Activated CD4-positive, alpha-beta T cell treated with anti-CD3 and anti-CD28 coated beads, Interleukin-2, Interleukin-4, amounts not matched to agents 100 ng/mL and 50 ng/mL, durations not matched to agents 16 hours and 8 hours (primary cell): ENCODE results near the gene CCL25.
"Not testable (repeated sequence)": the region's sequence is repeated elsewhere in the genome, so short reads cannot be mapped to it uniquely, and the experiment has no call there.

Experiments used
- DNase-seq: peaks from one replicate; pipeline ENCODE4 v3.0.0-alpha.2; 2020; ENCODE audit warnings: low spot score

CCL25 gene, protein sequence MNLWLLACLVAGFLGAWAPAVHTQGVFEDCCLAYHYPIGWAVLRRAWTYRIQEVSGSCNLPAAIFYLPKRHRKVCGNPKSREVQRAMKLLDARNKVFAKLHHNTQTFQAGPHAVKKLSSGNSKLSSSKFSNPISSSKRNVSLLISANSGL

DNA sequence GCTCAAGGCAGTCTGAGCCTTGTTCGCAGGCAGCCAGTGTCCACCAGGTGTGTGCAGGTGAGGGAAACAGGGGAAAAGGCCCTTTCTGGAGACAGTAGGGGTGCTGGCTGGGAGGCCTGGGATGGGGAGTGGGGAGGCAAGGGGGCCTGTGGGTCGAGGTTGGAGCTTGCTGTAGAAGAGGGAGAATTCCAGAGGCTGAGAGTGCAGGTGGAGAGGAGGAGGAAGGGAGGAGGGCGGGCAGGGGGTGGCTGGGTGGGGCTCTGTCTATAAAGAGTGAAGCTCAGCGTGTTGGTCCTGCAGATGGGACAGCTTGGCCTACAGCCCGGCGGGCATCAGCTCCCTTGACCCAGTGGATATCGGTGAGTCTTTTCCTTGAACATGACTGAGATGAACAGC lies at the start of gene CCL25:
Gene CCL25 (plus strand): TSS at position 297 of the 396 bp plus-strand sequence. CDS start 290 bp downstream, outside the sequence.
- DNase-seq = no peak

GRCh38 chr19:8004001-8004400 lies 48.6 kb upstream of the CCL25 start:
- DNase-seq = no peak

DNA sequence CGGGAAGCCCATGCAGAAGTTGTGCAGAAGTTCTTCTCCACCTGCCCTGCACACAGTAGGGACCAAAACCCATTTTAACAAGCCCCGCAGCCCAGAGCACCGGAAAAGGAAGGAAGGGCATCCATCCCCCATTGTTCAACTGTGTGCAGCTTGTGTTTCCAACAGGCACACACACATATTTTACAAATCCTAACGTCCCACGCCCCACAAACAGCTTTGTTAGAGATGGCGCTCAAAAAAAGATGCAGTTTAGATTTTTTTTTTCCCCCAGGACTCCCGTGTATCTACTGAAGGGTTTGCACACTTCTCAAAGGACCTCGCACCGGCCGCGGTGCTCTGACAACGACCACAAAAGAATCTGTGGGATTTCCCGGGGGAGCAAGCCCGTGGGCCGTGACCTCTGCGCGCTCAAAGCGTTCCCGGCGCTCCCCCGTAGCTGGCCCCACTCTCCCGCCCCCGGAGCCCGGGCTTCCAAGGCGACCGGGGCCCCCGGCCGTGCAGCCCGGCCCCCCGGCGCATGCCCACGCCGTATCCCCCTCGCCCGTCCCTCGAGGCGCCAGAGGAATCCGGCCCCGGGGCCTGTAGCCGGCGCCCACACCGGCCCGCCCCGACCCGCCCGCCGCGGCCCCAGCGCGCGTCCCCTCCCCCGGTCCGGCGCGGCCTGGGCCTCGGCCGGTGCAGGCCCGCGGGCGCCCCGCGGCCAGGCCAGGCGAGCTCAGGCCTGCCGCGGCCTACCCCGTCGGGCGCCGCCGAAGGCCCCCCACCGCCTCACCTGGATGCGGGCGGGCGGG lies 47.6 kb upstream of the CCL25 start:
- DNase-seq = peak; percentile 14

- DNase-seq = peak; percentile 90
Measured at GRCh38 chr19:8005534-8006256, 46.9 kb upstream of the CCL25 start, which contains the start of gene ELAVL1. ELAVL1 (minus strand) TSS chr19:8005641; CDS start chr19:7991815, 13,826 bp downstream.

DNA sequence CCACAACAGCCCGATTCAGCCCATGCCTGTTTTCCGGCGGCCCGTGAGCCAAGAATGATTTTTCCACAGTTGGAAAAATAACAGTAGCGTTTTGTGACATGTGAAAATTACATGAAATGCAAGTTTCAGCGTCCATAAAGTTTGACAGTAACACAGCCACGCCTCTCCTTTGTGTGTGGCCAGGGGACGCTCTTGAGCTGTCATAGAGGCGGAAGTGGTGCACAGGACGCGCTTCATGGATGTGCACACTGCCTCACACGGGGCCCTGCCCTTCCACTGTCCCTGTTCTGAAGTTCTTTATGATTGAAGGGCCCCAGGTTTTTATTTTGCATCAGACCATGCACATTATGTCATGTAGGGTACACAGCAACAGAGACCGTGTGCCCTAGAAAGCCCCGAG lies 34.8 kb upstream of the CCL25 start:
- DNase-seq = peak; percentile 17

- no peak for DNase-seq
Measured at GRCh38 chr19:8020681-8021080, 31.9 kb upstream of the CCL25 start.

GRCh38 chr19:8021374-8021773 lies 31.2 kb upstream of the CCL25 start:
- DNase-seq = no peak

DNA sequence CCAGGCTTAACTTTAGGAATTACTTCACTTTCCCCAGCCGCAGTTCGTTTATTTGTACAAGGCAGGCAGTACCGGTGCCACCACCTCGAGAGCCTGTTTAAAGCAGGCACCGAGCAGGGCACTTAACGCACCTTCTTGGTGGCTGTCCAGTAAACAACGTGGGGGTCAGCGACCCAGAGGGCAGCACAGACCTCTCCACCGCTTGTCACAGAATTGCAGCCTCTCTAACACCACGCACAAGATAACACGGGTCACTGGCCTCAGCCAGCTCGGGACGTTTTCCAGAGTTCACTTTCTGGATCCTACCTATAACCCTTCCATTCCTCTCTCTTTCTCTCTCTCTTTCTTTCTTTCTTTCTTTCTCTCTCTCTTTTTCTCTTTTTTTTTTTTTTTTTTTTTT lies 30.3 kb upstream of the CCL25 start:
- no peak for DNase-seq

DNA sequence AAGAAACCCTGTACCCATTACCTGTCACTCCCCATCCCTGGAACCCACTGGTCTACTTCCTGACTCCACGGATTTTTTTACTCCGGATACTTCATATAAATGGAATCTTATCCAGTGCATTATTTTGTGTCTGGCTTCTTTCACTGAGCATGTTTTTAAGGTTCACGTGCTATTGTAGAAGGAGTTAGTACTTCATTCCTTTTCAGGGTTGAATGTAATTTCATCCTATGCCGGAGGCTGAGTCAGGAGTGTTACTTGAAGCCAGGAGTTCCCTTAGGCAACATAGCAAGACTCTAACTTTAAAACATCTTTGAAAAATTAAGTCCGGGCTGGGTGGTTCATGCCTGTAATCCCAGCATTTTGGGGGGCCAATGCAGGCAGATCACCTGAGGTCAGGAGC lies 29.2 kb upstream of the CCL25 start:
- no peak for DNase-seq

GRCh38 chr19:8024256-8024655 lies 28.3 kb upstream of the CCL25 start:
- not testable (repeated sequence) for DNase-seq

- no peak for DNase-seq
Measured at GRCh38 chr19:8025316-8025715, 27.2 kb upstream of the CCL25 start.

- DNase-seq = no peak
Measured at GRCh38 chr19:8028951-8029491, 23.5 kb upstream of the CCL25 start.

DNA sequence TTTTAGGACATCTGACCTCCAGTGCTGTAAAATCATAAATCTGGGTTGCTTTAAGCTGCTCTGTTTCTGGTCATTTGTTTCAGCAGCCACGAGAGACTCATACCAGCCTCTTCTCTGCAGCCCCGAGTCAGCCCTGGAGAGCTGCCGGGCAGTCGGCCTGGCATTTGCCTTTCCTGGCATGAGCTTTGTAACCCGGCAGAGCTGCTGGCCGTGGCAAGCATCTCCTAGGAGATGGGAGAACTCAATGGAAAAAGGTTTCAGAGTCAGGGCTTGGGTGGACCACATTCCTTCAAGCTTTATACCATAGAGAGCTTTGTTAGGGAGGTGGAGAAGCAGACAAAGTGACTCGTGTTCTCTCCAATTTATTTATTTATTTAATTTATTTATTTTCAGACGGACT lies 21.6 kb upstream of the CCL25 start:
- DNase-seq = no peak

DNA sequence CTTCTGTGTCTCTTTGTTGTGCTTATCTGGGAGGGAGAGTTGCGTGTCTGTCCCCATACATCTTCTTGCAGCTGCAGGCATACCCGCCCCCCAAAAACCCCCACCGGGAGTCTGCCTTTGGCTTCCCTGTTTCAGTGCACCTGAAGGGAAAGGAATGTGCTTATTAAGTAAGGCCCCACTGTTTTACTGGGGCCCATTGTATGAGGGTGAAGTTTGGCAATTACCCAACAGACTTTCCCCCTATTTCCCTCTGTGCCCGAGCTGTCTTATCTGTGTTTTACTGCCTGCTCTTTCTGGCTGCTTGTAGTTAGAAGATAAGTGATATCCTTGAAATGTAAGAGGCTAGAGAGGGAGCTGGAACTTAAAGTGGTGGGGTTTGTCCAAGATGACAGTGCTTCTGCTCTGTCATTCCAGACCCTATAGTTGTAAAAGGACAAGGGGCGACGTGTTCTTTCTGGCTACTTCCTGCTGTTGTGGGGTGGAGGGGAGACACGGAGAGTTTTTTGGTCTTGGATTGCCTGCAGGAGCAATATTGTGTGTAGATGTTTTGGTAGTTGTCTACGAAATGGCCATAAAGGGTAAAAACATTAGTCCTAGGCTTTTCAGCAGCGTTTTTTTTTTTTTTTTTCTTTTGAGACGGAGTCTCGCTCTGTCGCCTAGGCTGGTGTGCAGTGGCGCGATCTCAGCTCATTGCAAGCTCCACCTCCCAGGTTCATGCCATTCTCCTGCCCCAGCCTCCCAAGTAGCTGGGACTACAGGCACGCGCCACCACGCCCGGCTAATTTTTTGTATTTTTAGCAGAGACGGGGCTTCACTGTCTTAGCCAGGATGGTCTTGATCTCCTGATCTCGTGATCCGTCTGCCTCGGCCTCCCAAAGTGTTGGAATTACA lies 19.0 kb upstream of the CCL25 start:
- not testable (repeated sequence) for DNase-seq

- DNase-seq = no peak
Measured at GRCh38 chr19:8034178-8034525, 18.4 kb upstream of the CCL25 start.

- no peak for DNase-seq
Measured at GRCh38 chr19:8036434-8037099, 16.0 kb upstream of the CCL25 start.

- no peak for DNase-seq
Measured at GRCh38 chr19:8038815-8039214, 13.7 kb upstream of the CCL25 start.

DNA sequence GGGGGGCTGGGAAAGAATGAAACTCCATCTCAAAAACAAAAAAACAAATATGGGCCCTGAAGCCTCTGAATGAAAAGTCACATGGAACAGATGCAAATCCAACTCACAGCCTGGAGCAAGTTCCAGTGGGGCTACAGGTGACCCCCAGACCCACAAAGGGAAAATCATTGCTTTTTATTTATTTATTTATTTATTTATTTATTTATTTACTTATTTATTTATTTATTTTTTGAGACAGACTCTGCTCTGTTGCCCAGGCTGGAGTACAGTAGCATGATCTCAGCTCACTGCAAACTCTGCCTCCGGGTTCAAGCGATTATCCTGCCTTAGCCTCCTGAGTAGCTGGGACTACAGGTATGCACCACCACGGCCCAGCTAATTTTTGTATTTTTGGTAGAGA lies 13.3 kb upstream of the CCL25 start:
- DNase-seq = no peak

DNA sequence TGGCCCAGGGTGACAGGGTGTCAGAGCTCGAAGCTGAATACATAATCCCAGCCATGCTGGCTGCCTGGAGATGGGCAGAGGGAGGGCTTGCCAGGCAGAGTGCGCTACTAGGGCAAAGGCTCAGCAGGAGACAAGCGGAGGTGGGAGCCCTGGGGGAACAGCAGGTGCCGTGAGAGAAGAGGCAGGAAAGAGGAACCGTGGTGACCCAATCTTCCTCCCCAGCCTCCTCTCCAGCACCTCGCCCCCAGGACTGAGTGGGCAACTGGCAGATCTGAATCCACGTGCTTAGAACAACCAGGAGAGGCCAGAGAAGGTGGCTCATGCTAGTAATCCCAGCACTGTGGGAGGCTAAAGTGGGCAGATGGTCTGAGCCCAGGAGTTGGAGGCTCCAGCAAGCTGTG lies 11.0 kb upstream of the CCL25 start:
- no peak for DNase-seq

DNA sequence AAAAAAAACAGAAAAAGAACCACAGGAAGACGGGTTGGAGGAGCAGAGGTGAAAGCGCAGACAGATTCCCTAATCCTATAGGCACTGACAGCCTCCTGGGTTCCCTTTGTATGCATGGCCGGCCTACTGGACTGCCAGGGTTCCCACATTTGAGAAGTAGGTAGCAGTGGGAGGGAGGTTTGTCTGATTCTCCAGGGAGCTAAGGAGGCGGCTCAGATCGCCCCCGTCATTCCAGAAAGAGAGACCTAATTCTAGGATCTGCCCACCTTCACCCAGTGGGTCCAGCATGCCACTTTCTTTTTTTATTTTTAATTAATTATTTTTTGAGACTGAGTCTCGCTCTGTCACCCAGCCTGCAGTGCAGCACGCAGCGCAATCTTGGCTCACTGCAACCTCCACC lies 9.7 kb upstream of the CCL25 start:
- no peak for DNase-seq

DNA sequence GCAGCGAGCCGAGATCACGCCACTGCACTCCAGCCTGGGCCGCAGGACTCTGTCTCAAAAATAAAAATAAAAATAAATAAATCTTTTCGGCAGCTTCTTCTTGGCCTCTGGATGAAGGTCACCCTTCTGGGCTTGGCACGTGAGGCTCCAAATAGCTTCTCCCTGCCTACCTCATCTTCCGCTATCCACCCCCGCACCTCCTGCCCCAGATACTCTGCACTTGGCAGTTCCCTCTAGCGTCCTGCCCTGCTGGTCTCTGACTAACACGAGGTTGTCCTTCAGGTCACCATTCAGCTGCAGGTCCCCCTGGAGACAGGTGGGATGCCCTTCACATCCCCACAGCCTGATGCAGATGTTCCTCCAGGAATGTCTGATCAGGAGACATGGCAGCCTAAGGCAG lies 8.5 kb upstream of the CCL25 start:
- DNase-seq = no peak
